GM19468 (cell line): ENCODE data around the gene PRICKLE1.
"Not testable (repeated sequence)": the region's sequence is repeated elsewhere in the genome, so short reads cannot be mapped to it uniquely, and the experiment has no call there.

Source experiments
- ATAC-seq: cut with Tn5 transposase; IDR thresholded peaks from one replicate; pipeline ENCODE4 v1.9.1; 2021; ENCODE audit warnings: mild to moderate bottlenecking, moderate library complexity, moderate number of reproducible peaks; ENCODE audit not compliant: unreplicated experiment; ENCODE audit errors: extremely low read depth

PRICKLE1 gene

GRCh38 chr12:42564556-42564955 is 25.0 kb downstream of the PRICKLE1 start:
- ATAC-seq, result no peak

GRCh38 chr12:42560977-42561376 is 28.6 kb downstream of the PRICKLE1 start:
- ATAC-seq, result no peak

GRCh38 chr12:42557586-42558172 is 31.9 kb downstream of the PRICKLE1 start:
- no peak for ATAC-seq

DNA sequence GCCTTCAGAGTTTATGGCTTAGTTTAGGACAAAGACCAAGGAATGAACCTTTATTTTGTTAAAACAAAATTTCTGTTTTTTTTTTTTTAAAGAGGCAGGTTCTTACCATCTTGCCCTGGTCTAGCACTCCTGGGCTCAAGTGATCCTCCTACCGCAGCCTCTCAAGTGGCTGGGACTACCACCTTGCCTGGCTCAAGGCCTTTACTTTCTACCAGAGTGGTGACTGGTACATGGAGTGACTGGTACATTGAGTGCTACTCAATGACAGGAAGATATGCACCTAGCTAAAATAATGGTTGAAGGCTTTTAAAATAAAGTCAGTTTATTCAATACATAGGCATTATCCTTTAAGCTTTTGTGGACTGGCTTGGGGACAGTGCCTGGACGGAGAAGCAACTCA is 32.6 kb downstream of the PRICKLE1 start:
- no peak for ATAC-seq

- no peak for ATAC-seq
These were observed 36.7 kb downstream of the PRICKLE1 start for GRCh38 chr12:42552822-42553221.

DNA sequence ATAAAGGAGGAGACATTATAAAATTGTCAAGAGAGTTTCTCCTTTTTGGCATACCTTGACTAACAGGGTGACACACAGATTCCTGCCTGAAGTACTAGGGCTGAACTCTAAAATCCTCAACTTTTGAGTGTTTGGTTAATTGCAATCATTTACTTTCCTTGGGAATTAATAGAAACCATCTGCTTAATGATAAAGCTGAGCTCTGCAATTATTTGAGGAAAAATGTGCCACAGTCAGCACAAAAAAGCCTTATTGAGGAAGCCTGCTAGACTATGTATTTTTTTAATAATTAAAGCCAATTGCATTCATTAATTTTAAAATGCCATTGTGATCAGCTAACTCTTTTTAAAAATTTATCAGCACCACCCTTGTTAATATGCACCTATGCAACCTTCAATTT is 38.7 kb downstream of the PRICKLE1 start:
- no peak for ATAC-seq

GRCh38 chr12:42546709-42547108 is 42.8 kb downstream of the PRICKLE1 start:
- no peak for ATAC-seq

DNA sequence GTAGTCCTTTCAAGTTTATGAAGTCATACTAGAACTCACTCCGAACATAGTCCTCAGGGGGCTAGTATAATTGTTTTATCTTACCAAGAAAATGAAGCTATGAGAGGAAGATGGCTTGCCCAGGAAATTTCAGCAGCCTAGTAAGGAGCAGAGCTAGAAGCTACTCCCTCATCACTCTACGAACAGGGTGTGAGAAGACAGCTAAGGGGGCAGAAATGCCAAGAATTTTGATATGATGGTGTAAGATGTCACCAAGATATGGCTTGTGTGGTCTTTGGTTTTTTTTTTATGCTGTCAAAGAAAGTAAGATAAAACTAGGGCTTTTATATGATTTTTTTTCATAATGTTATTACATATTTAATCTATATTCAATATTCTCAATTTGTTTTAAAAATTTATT is 47.6 kb downstream of the PRICKLE1 start:
- no peak for ATAC-seq

DNA sequence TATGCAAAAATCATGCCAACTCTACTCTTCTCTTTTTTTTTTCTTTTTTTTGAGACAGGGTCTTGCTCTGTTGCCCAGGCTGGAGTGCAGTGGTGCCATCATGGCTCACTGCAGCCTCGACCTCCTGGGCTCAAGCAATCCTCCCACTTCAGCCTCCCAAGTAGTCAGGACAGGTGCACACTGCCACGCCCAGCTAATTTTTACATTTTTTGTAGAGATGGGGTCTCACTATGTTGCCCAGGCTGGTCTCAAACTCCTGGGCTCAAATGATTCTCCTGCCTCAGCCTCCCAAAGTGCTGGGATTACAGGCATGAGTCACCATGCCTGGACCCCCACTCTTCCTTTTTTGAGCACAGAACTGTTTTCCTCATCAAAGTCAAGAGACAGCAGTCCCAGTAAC is 48.2 kb downstream of the PRICKLE1 start:
- ATAC-seq, result not testable (repeated sequence)

DNA sequence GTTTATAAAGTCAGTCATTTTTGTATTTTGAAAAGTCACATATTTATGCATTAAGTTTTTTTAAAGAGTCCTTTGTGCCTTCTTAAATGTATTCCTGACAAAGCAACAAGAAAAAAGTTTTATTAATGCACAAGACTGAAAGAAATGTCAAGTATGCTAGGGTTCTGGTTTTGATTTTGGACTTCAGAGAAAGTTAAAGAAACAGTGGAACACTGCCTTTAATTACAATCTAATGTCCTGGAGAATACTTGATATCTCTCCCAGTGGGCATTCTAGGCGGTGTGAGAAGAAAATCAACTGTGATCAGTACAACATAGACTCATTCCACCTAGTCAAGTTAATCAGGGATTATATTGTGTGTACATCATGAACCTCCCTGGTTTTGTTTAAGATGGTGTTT is 49.9 kb downstream of the PRICKLE1 start:
- ATAC-seq, result no peak

- ATAC-seq, result no peak
These were observed 51.3 kb downstream of the PRICKLE1 start for GRCh38 chr12:42538203-42538602.

GRCh38 chr12:42534184-42534838 is 55.2 kb downstream of the PRICKLE1 start:
- ATAC-seq, result no peak

DNA sequence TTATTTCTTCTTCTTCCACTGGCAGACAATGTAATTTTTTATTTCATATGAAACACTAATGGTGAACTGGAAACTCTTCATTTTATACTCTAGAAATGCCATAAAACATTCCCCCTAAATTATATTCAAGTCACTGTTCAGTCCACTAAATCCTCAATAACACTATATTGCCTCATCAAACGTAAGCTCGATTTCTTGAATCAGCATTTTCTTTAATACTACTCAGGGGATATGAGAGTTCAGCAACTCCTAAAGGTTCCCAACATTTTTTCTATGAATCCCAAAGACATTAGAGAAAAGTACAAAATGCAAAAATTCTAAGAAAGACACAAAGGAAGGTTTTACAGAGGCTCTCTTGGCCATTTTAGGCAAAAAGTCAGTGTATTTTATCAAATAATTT is 59.3 kb downstream of the PRICKLE1 start:
- ATAC-seq, result no peak

DNA sequence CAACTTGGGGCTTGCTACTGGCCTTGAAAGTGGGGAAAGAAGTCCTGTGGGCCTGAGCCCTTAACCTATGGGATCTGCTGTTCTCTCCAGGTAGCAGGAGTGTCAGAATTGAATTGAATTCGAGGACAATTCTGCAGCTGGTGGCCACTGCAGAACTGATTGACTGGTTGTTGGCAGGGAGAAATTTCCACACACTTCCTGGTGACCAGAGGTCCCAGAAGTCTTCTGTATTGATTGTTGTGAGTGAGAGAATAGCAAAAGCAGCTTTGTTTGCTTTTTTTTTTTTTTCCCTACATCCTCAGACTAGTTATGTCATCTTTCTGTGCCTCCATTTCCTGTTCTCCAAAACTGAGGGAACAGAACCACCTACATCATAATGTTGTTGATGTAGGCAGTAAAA is 64.1 kb downstream of the PRICKLE1 start:
- ATAC-seq, result no peak

- ATAC-seq, result no peak
These were observed 64.8 kb downstream of the PRICKLE1 start for GRCh38 chr12:42524716-42525115.

DNA sequence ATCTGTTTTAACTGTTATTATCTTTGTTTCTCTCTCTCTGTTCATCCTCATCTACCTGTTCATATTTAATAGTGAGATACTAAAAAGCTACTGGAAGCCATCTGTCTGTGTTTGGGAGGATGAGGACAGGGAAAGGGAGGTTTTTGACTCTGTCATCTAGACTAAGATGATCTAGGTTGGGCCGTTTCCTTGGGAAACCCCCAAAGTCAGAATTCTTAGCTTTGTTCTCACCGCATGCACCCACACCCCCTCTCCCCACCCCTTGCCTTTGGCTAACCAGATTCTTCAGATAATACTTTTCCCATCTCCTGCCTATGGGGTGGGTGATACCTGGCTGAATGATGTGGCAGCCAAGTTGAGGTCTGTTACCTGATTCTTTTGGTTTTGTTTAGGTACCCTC is 73.0 kb downstream of the PRICKLE1 start:
- ATAC-seq, result no peak

DNA sequence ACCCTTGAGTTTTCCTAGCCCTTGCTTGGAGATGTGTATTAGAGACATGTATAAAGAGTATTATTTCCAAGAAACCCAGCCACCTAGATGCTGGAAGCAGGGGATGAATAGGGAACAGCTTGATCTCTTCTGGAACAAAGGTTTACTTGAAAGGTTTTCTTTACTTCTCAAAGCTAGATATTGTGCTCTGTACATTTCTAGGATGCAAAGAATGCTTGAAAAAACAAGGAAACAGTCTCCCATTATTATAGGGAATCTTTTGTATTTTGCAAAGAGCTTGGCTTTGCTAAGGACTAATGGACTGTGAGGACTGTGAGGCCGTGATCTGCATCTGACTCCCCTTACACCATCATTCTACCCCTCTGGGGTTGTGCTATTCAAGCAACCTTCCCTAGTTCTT is 77.9 kb downstream of the PRICKLE1 start:
- no peak for ATAC-seq

GRCh38 chr12:42510823-42511222 is 78.7 kb downstream of the PRICKLE1 start:
- no peak for ATAC-seq

GRCh38 chr12:42508913-42509460 is 80.6 kb downstream of the PRICKLE1 start:
- ATAC-seq, result no peak

GRCh38 chr12:42507565-42507964 is 82.0 kb downstream of the PRICKLE1 start:
- ATAC-seq, result no peak

DNA sequence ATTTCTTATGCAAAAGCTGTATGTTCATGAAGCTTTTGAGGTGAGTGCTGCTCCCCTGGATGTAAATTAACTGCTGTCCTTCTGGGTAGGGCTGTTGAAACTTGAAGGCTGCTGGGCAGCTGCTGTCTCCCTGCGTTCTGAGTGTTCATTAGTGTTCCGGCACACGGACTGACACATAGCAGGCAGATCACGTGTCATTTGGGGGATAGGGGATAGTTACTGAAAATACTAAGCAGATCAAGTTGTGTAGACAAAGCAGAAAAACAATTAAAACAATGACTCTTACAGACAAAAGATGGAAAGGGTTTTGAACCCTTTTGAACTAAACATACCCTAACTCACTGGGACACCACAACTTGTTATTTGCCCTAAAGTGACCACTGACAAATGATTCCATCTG is 82.5 kb downstream of the PRICKLE1 start:
- no peak for ATAC-seq

DNA sequence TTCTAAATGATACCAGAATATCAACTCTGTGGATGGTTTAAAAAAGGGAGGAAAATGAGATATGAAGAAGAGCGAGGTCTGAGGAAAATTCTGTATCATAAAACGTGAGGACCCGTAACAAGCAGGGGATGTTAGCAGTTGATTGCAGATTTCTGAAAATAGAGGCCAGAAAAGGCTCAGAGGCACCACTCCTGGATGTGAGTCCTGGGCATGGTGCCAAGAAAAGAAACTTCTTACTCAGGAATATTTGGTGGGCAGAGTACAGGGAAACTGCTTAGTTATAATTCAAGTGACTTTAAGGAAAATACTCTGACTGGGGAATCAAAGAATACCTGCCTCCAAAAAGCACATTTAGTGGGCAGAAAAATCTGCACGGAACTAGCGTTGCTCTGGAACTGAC is 85.5 kb downstream of the PRICKLE1 start:
- ATAC-seq, result no peak
